ENCODE data around the gene CTXN1.

- TF ChIP-seq POU2F2 (IDR thresholded peaks at IDR 0.05; ENCODE audit: low read depth, low read length), result no peak
- no peak for TF ChIP-seq POLR2A (IDR thresholded peaks at IDR 0.05; ENCODE audit: low read depth, low read length)
- TF ChIP-seq POLR2AphosphoS5 (IDR thresholded peaks at IDR 0.05; ENCODE audit: low read depth, low read length), result no peak
- no peak for TF ChIP-seq TAF1 (IDR thresholded peaks at IDR 0.05; ENCODE audit: low read depth, low read length)
- no peak for TF ChIP-seq SPI1 (IDR thresholded peaks at IDR 0.05; ENCODE audit: low read depth, low read length)
- TF ChIP-seq PAX5 (IDR thresholded peaks at IDR 0.05; ENCODE audit: insufficient read depth, low read length, severe bottlenecking), result no peak
Measured at GRCh38 chr19:7900931-7901330, 25.0 kb downstream of the CTXN1 start.

All from GM12891 (cell line).